Keratinocyte (primary cell): ENCODE measurements around the gene LRIT2.

Experiments used
- CTCF ChIP-seq, 3 experiments: IDR thresholded peaks in 1 of 3; conservative IDR thresholded peaks in 1 of 3; optimal IDR thresholded peaks in 1 of 3; 2 replicates in 2 of 3; 3 replicates in 1 of 3; pipeline versions ENCODE3 to v1.5.1; 2011; ENCODE audit warnings: low read length in 3 of 3, mild to moderate bottlenecking in 3 of 3, moderate library complexity in 2 of 3, control low read depth in 1 of 3, inconsistent platforms in 1 of 3; ENCODE audit not compliant: insufficient read depth in 2 of 3; ENCODE audit errors: extremely low read depth in 1 of 3
- EZH2 ChIP-seq: IDR thresholded peaks from one replicate; pipeline ENCODE4 v1.6.1; 2012; ENCODE audit warnings: inconsistent platforms, mild to moderate bottlenecking, low read length, moderate library complexity

DNA sequence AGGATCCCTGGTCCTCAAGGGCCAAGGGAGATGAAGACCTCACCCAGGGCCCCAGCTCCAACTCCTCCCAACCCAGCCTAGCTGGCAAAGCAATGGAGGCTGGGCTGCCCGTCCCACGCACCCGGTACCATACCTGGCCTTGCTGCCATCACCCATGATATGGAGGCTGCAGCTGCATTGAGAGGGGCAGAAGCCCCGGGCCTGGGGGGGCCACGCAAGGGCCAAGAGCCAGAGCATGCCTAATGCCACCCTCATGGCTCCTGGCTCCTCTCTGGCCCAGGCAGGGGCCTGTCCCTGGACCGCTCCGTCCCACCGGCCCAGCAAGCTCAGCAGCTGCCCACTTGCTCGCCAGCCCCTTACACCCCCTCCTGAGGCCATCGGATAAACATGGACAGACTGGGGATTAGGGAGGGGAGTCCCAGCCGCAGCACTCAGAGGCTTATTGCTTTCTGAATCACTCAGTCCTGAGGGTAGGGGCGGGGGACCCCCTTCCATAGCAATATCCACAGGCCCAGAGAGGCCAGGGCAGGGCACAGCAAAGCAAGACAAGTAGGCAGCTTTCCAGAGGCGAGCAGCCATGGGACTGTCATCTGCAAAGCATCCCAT, 15.9 kb upstream of the LRIT2 start, which contains the start of gene LRIT1:
- TF ChIP-seq CTCF (optimal IDR thresholded peaks at IDR 0.05 in 1 of 3, IDR thresholded peaks at IDR 0.05 in 1 of 3, conservative IDR thresholded peaks at IDR 0.05 in 1 of 3; ENCODE audit: extremely low read depth in 1 of 3, insufficient read depth in 2 of 3, low read length in 3 of 3) (no peak), EZH2 (no peak)
